Activated CD4-positive, alpha-beta memory T cell treated with anti-CD3 and anti-CD28 coated beads for 36 hours (primary cell): ENCODE results near the gene KCNQ5. TPM values are rescaled to one million over a fixed set of nuclear protein-coding genes. Genes with fewer than 3 reads are reported as not detected.

Experiments
- CTCF ChIA-PET: fragments of 350-600 bp; sonication (Branson Sonifier 250); formaldehyde crosslinking; loops from one replicate; lab custom pipeline; 2021; ENCODE audit warnings: antibody characterized with exemption, inconsistent platforms; lab: Charles Lee
- POLR2A ChIA-PET: fragments of 350-600 bp; sonication (Branson Sonifier 250); formaldehyde crosslinking; loops from one replicate; lab custom pipeline; 2021; ENCODE audit warnings: antibody characterized with exemption; lab: Charles Lee
- DNase-seq: peaks from one replicate; pipeline ENCODE4 v3.0.0-alpha.2; 2020
- H3K27ac Mint-ChIP-seq: one replicate; pipeline ENCODE4 v1.8.0; 2021; ENCODE audit warnings: mixed read lengths
- H3K27me3 Mint-ChIP-seq: one replicate; pipeline ENCODE4 v1.8.0; 2021; ENCODE audit warnings: mixed read lengths
- H3K36me3 Mint-ChIP-seq: one replicate; pipeline ENCODE4 v1.8.0; 2021; ENCODE audit warnings: mixed read lengths
- H3K4me1 Mint-ChIP-seq: one replicate; pipeline ENCODE4 v1.8.0; 2021; ENCODE audit warnings: low read depth, mixed read lengths
- H3K4me3 Mint-ChIP-seq: one replicate; pipeline ENCODE4 v1.8.0; 2021; ENCODE audit warnings: mild to moderate bottlenecking, mixed read lengths
- H3K9me3 Mint-ChIP-seq: one replicate; pipeline ENCODE4 v1.8.0; 2021; ENCODE audit warnings: mixed read lengths
- intact Hi-C: fragments of 100-400 bp; cut with micrococcal nuclease; formaldehyde crosslinking; loops from one replicate; pipeline ENCODE4 v1.15.1; 2023
- total RNA-seq, 2 experiments: library from RNA; stranded (reverse); gene quantifications; one replicate each; pipeline ENCODE4 v1.2.3, GENCODE V29; 2021

Gene KCNQ5
- total RNA-seq, 2 experiments from 2014 or later, result 4.5 to 5.2 TPM

GRCh38 chr6:72835749-72836148 lies 213.9 kb downstream of the KCNQ5 start:
- H3K36me3 Mint-ChIP-seq, result no peaks in the 10 kb centered on the region
- H3K4me3 Mint-ChIP-seq, result no peak overlapping the region
- intact Hi-C loops, result no loop called here
- no peaks in the 10 kb centered on the region for H3K27me3 Mint-ChIP-seq
- H3K27ac Mint-ChIP-seq, result no peak overlapping the region
- no peak for DNase-seq
- no peaks in the 10 kb centered on the region for H3K4me1 Mint-ChIP-seq
- ChIA-PET CTCF (interaction anchor here (0.6 kb wide), 1 partner anchor 22 kb away, joined by 3 read pairs; no protein-coding TSS in a partner anchor), POLR2A (no interaction called here)
- no peaks in the 10 kb centered on the region for H3K9me3 Mint-ChIP-seq

- CTCF ChIA-PET, result no interaction called here
- H3K27ac Mint-ChIP-seq, result no peak overlapping the region
- POLR2A ChIA-PET, result no interaction called here
- H3K4me1 Mint-ChIP-seq, result no peaks in the 10 kb centered on the region
- intact Hi-C loops, result no loop called here
- no peaks in the 10 kb centered on the region for H3K36me3 Mint-ChIP-seq
- no peaks in the 10 kb centered on the region for H3K9me3 Mint-ChIP-seq
- no peaks in the 10 kb centered on the region for H3K27me3 Mint-ChIP-seq
- no peak for DNase-seq
- H3K4me3 Mint-ChIP-seq, result no peak overlapping the region
Observed at GRCh38 chr6:72836971-72837370, 215.1 kb downstream of the KCNQ5 start.

- Mint-ChIP-seq H3K36me3 (no peaks in the 10 kb centered on the region), H3K9me3 (no peaks in the 10 kb centered on the region), H3K4me1 (no peaks in the 10 kb centered on the region), H3K4me3 (no peak overlapping the region), H3K27me3 (no peaks in the 10 kb centered on the region), H3K27ac (no peak overlapping the region)
- CTCF ChIA-PET, result interaction anchor here (1.3 kb wide), 1 partner anchor 429 kb away, joined by 3 read pairs; no protein-coding TSS in a partner anchor
- no peak for DNase-seq
- POLR2A ChIA-PET, result interaction anchor here (0.6 kb wide), 1 partner anchor 20 kb away, joined by 3 read pairs; no protein-coding TSS in a partner anchor
- intact Hi-C loops, result no loop called here
Observed at GRCh38 chr6:72841195-72841594, 219.3 kb downstream of the KCNQ5 start.

- DNase-seq, result no peak
- Mint-ChIP-seq H3K27ac (no peak overlapping the region), H3K27me3 (no peaks in the 10 kb centered on the region), H3K4me3 (no peak overlapping the region), H3K9me3 (no peaks in the 10 kb centered on the region), H3K36me3 (no peaks in the 10 kb centered on the region), H3K4me1 (no peaks in the 10 kb centered on the region)
- intact Hi-C loops, result no loop called here
- ChIA-PET CTCF (no interaction called here), POLR2A (no interaction called here)
Observed at GRCh38 chr6:72842140-72842539, 220.3 kb downstream of the KCNQ5 start.

GRCh38 chr6:72844614-72845013 lies 222.8 kb downstream of the KCNQ5 start:
- no peak overlapping the region for H3K4me3 Mint-ChIP-seq
- intact Hi-C loops, result no loop called here
- H3K4me1 Mint-ChIP-seq, result no peaks in the 10 kb centered on the region
- H3K27me3 Mint-ChIP-seq, result no peaks in the 10 kb centered on the region
- no peaks in the 10 kb centered on the region for H3K36me3 Mint-ChIP-seq
- no peak overlapping the region for H3K27ac Mint-ChIP-seq
- H3K9me3 Mint-ChIP-seq, result no peaks in the 10 kb centered on the region
- ChIA-PET POLR2A (no interaction called here), CTCF (interaction anchor here (0.5 kb wide), 1 partner anchor 78 kb away, joined by 3 read pairs; no protein-coding TSS in a partner anchor)
- no peak for DNase-seq

- DNase-seq, result no peak
- H3K4me1 Mint-ChIP-seq, result no peaks in the 10 kb centered on the region
- CTCF ChIA-PET, result no interaction called here
- H3K27me3 Mint-ChIP-seq, result no peaks in the 10 kb centered on the region
- no peaks in the 10 kb centered on the region for H3K9me3 Mint-ChIP-seq
- intact Hi-C loops, result no loop called here
- no peaks in the 10 kb centered on the region for H3K36me3 Mint-ChIP-seq
- POLR2A ChIA-PET, result no interaction called here
- no peak overlapping the region for H3K27ac Mint-ChIP-seq
- H3K4me3 Mint-ChIP-seq, result no peak overlapping the region
Observed at GRCh38 chr6:72849346-72849745, 227.5 kb downstream of the KCNQ5 start.

- Mint-ChIP-seq H3K36me3 (no peaks in the 10 kb centered on the region), H3K27ac (no peak overlapping the region), H3K4me3 (no peak overlapping the region), H3K9me3 (no peaks in the 10 kb centered on the region), H3K4me1 (no peaks in the 10 kb centered on the region), H3K27me3 (no peaks in the 10 kb centered on the region)
- DNase-seq, result no peak
- intact Hi-C loops, result no loop called here
- POLR2A ChIA-PET, result no interaction called here
- CTCF ChIA-PET, result no interaction called here
Observed at GRCh38 chr6:72850040-72850439, 228.2 kb downstream of the KCNQ5 start.

- no peak overlapping the region for H3K4me3 Mint-ChIP-seq
- ChIA-PET POLR2A (no interaction called here), CTCF (no interaction called here)
- intact Hi-C loops, result no loop called here
- no peaks in the 10 kb centered on the region for H3K4me1 Mint-ChIP-seq
- no peaks in the 10 kb centered on the region for H3K9me3 Mint-ChIP-seq
- no peaks in the 10 kb centered on the region for H3K27me3 Mint-ChIP-seq
- no peaks in the 10 kb centered on the region for H3K36me3 Mint-ChIP-seq
- DNase-seq, result no peak
- no peak overlapping the region for H3K27ac Mint-ChIP-seq
Observed at GRCh38 chr6:72850469-72850868, 228.6 kb downstream of the KCNQ5 start.

- H3K36me3 Mint-ChIP-seq, result no peaks in the 10 kb centered on the region
- no peaks in the 10 kb centered on the region for H3K4me1 Mint-ChIP-seq
- H3K4me3 Mint-ChIP-seq, result no peak overlapping the region
- ChIA-PET POLR2A (no interaction called here), CTCF (no interaction called here)
- no peak for DNase-seq
- no peaks in the 10 kb centered on the region for H3K27me3 Mint-ChIP-seq
- H3K27ac Mint-ChIP-seq, result no peak overlapping the region
- H3K9me3 Mint-ChIP-seq, result no peaks in the 10 kb centered on the region
- intact Hi-C loops, result no loop called here
Observed at GRCh38 chr6:72855471-72855870, 233.6 kb downstream of the KCNQ5 start.

- POLR2A ChIA-PET, result no interaction called here
- DNase-seq, result no peak
- CTCF ChIA-PET, result no interaction called here
- H3K27me3 Mint-ChIP-seq, result no peaks in the 10 kb centered on the region
- no peaks in the 10 kb centered on the region for H3K9me3 Mint-ChIP-seq
- intact Hi-C loops, result no loop called here
- no peak overlapping the region for H3K27ac Mint-ChIP-seq
- peaks cover 1% of the 10 kb centered on the region for H3K4me1 Mint-ChIP-seq
- no peaks in the 10 kb centered on the region for H3K36me3 Mint-ChIP-seq
- no peak overlapping the region for H3K4me3 Mint-ChIP-seq
Observed at GRCh38 chr6:72856801-72857200, 234.9 kb downstream of the KCNQ5 start.

- intact Hi-C loops, result no loop called here
- ChIA-PET POLR2A (no interaction called here), CTCF (interaction anchor here (0.7 kb wide), 1 partner anchor 232 kb away, joined by 3 read pairs; no protein-coding TSS in a partner anchor)
- Mint-ChIP-seq H3K9me3 (no peaks in the 10 kb centered on the region), H3K27ac (no peak overlapping the region), H3K27me3 (no peaks in the 10 kb centered on the region), H3K36me3 (no peaks in the 10 kb centered on the region), H3K4me1 (peaks cover 7% of the 10 kb centered on the region), H3K4me3 (no peak overlapping the region)
- no peak for DNase-seq
Observed at GRCh38 chr6:72857791-72858585, 236.1 kb downstream of the KCNQ5 start.

- CTCF ChIA-PET, result no interaction called here
- H3K36me3 Mint-ChIP-seq, result no peaks in the 10 kb centered on the region
Observed at GRCh38 chr6:72861059-72861458, 239.2 kb downstream of the KCNQ5 start.

GRCh38 chr6:72861935-72862432 lies 240.1 kb downstream of the KCNQ5 start:
- POLR2A ChIA-PET, result no interaction called here
- intact Hi-C loops, result no loop called here

More at GRCh38 chr6:72861059-72861458, 239.2 kb downstream of the KCNQ5 start:
- Mint-ChIP-seq H3K4me1 (peaks cover 7% of the 10 kb centered on the region), H3K27me3 (no peaks in the 10 kb centered on the region), H3K27ac (no peak overlapping the region), H3K9me3 (no peaks in the 10 kb centered on the region), H3K4me3 (no peak overlapping the region)
- intact Hi-C loops, result no loop called here
- DNase-seq, result no peak
- POLR2A ChIA-PET, result no interaction called here

More at GRCh38 chr6:72861935-72862432, 240.1 kb downstream of the KCNQ5 start:
- Mint-ChIP-seq H3K4me3 (no peak overlapping the region), H3K36me3 (no peaks in the 10 kb centered on the region), H3K27me3 (no peaks in the 10 kb centered on the region), H3K4me1 (peaks cover 7% of the 10 kb centered on the region), H3K27ac (no peak overlapping the region), H3K9me3 (no peaks in the 10 kb centered on the region)
- no peak for DNase-seq
- CTCF ChIA-PET, result no interaction called here
